Neural progenitor cell (in vitro differentiated cells): ENCODE data around the gene KLHL33.

Experiments used
- CTCF ChIP-seq: fragments of 200-600 bp; sonication (generic); IDR thresholded peaks from 2 replicates; pipeline ENCODE4 v1.5.1; 2017; ENCODE audit warnings: antibody characterized with exemption, mild to moderate bottlenecking
- EZH2 ChIP-seq: fragments of 200-600 bp; sonication (generic); IDR thresholded peaks from 2 replicates; pipeline ENCODE4 v1.6.1; 2017; ENCODE audit warnings: antibody characterized with exemption, mild to moderate bottlenecking, moderate library complexity
- EZH2phosphoT487 ChIP-seq: fragments of 200-600 bp; sonication (generic); IDR thresholded peaks from 2 replicates; pipeline ENCODE4 v1.6.1; 2017; ENCODE audit warnings: antibody characterized with exemption

GRCh38 chr14:20477211-20477876 lies 41.4 kb upstream of the KLHL33 start:
- TF ChIP-seq CTCF (no peak), EZH2 (no peak), EZH2phosphoT487 (no peak)
